ENCODE results near the gene TNNC1. TPM values are rescaled to one million over a fixed set of nuclear protein-coding genes. Genes with fewer than 3 reads are reported as not detected.

The TNNC1 gene
- total RNA-seq, 1 donor from 2014 or later = 0.26 TPM

- Histone ChIP-seq H3K36me3 (ENCODE audit: control insufficient read depth, insufficient read depth, low read length) (no peaks in the 10 kb centered on the region), H3K4me3 (ENCODE audit: low read depth, low read length) (no peak overlapping the region), H3K27me3 (ENCODE audit: control insufficient read depth, insufficient read depth, low read length) (no peaks in the 10 kb centered on the region)
- no peak for TF ChIP-seq CTCF (IDR thresholded peaks at IDR 0.05; ENCODE audit: insufficient read depth, low read length, severe bottlenecking)
- DNase-seq (ENCODE audit: low read depth) (no peak), FAIRE-seq (no peak)
Observed at GRCh38 chr3:52452570-52453221, 1.1 kb downstream of the TNNC1 start.

- FAIRE-seq (no peak), DNase-seq (ENCODE audit: low read depth) (no peak)
- Histone ChIP-seq H3K27me3 (ENCODE audit: control insufficient read depth, insufficient read depth, low read length) (no peaks in the 10 kb centered on the region), H3K4me3 (ENCODE audit: low read depth, low read length) (no peak overlapping the region), H3K36me3 (ENCODE audit: control insufficient read depth, insufficient read depth, low read length) (no peaks in the 10 kb centered on the region)
- TF ChIP-seq CTCF (IDR thresholded peaks at IDR 0.05; ENCODE audit: insufficient read depth, low read length, severe bottlenecking) = no peak
Observed at GRCh38 chr3:52452126-52452525, 1.7 kb downstream of the TNNC1 start.

DNA sequence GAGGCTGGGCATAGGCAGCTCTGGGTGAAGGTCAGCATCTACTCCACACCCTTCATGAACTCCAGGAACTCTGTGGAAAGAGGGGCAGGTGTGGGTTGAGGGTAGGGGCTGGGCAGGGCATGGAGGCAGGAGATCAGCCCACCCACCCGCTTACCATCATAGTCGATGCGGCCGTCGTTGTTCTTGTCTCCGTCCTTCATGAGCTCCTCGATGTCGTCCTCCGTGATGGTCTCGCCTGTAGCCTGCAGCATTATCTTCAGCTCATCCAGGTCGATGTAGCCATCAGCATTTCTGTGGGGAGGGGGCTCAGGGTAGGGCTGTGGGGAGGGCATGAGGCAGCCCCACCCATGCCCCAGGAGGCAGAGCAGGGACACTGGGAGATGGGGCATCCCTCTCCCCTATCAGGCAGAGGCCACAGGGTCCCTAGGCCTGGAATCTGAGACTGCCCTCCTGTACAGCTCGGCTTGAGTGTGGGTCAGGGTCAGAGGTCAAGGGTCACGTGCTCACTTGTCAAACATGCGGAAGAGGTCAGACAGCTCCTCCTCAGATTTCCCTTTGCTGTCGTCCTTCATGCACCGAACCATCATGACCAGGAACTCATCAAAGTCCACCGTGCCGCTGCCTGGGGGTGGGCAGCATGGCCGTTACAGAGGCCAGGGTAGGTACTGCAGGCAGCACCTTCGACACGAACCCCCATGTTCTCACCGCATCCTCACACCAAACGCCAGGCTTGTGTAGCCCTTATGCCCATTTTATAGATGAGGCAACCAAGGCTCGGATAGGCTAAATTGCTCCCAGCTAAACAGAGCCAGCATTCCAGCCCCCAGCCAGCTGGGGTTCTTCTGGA is 2.4 kb downstream of the TNNC1 start:
- no peak overlapping the region for H3K4me3 ChIP-seq (ENCODE audit: low read depth, low read length)
- TF ChIP-seq CTCF (IDR thresholded peaks at IDR 0.05; ENCODE audit: insufficient read depth, low read length, severe bottlenecking) = no peak
- H3K27me3 ChIP-seq (ENCODE audit: control insufficient read depth, insufficient read depth, low read length) = no peaks in the 10 kb centered on the region
- H3K36me3 ChIP-seq (ENCODE audit: control insufficient read depth, insufficient read depth, low read length) = no peaks in the 10 kb centered on the region
- FAIRE-seq = no peak
- no peak for DNase-seq (ENCODE audit: low read depth)

GRCh38 chr3:52450489-52451236 is 3.2 kb downstream of the TNNC1 start:
- DNase-seq (ENCODE audit: low read depth) (no peak), FAIRE-seq (no peak)
- H3K36me3 ChIP-seq (ENCODE audit: control insufficient read depth, insufficient read depth, low read length) = no peaks in the 10 kb centered on the region
- no peak for TF ChIP-seq CTCF (IDR thresholded peaks at IDR 0.05; ENCODE audit: insufficient read depth, low read length, severe bottlenecking)
- no peaks in the 10 kb centered on the region for H3K27me3 ChIP-seq (ENCODE audit: control insufficient read depth, insufficient read depth, low read length)
- H3K4me3 ChIP-seq (ENCODE audit: low read depth, low read length) = no peak overlapping the region

DNA sequence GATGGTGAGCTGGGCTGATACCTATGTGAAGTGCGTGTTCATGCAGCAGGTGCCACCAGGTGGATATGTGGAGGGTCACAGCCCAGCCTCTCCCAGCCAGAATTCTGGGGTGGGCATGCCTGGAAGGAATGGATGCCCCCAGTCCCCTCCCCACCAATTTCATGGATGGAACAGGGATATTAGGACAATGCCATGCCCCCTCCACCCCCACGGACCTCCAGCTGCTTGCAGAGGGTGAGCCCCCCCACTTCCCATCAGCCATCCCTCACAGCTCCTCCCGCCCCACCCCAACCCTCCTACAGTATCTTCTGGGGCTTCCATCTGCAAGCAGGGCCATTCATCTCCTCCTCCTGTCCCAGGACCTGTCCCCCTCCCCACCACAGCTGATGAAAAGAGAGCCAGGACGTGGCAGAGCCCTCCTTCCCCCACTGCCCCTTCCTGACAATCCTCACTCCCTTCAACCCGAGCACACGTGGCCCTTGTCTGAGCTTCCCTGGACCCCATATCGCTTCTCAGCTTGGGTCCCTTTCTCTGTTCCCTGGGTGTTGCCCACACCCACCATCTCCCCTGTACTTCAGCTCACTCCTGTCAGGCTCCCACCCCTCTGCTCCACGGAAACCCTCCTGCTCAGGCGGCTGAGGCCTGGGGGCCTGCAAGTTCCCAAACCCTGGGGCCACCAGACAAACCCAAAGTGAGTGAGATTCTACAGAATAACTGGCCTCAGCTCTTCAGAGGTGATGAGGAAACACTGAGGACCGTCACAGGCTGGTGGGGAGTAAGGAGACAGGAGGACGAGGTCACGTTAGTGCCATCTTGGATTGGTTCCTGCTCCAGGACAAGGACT is 6.1 kb downstream of the TNNC1 start:
- TF ChIP-seq CTCF (IDR thresholded peaks at IDR 0.05; ENCODE audit: insufficient read depth, low read length, severe bottlenecking) = no peak
- H3K4me3 ChIP-seq (ENCODE audit: low read depth, low read length) = no peak overlapping the region
- no peaks in the 10 kb centered on the region for H3K36me3 ChIP-seq (ENCODE audit: control insufficient read depth, insufficient read depth, low read length)
- FAIRE-seq (no peak), DNase-seq (ENCODE audit: low read depth) (no peak)
- H3K27me3 ChIP-seq (ENCODE audit: control insufficient read depth, insufficient read depth, low read length) = no peaks in the 10 kb centered on the region
